GM12891 (cell line): ENCODE data around the gene TXNL4A.

ENCODE experiments used
- POLR2A ChIP-seq: IDR thresholded peaks from 2 replicates; pipeline ENCODE4 v1.6.1; 2011; ENCODE audit warnings: low read depth, low read length, control low read depth
- POLR2AphosphoS5 ChIP-seq: IDR thresholded peaks from 2 replicates; pipeline ENCODE4 v1.6.1; 2011; ENCODE audit warnings: low read depth, low read length, control low read depth
- TAF1 ChIP-seq: IDR thresholded peaks from 2 replicates; pipeline ENCODE4 v1.6.1; 2011; ENCODE audit warnings: low read depth, low read length, control low read depth

DNA sequence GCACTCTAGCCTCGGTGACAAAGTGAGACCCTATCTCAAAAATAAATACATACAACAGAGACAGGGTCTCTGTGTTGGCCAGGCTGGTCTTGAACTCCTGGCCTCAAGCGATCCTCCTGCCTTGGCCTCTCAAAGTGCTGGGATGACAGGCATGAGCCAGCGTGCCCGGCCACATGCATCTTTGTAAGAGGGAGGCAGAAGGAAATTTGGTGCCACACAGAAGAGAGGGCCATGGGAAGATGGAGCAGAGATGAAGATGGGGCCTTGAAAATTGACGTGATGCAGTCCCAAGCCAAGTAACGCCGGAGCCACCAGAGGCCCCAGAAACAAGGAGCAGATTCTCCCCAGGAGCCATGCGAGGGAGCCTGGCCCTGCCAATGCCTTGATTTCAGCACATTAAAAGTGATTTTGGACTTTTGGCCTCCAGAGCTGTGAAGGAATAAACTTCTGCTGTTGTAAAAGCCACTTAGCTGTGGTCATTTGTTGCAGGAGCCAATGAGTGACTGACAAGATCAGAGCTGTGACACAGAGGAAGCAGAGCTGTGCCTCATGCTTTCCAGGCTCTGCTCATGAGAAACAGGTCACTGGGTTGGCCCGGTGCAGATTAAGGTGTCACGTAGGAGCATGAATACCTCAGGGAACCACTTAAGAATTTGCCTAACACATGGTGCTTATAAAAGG is 34.3 kb downstream of the TXNL4A start:
- TF ChIP-seq POLR2AphosphoS5 (no peak), TAF1 (no peak), POLR2A (no peak)
